H1 (cell line): ENCODE results near the gene RASD2.

Source experiments
- CTCF ChIP-seq, 3 experiments: IDR thresholded peaks; 1 replicate in 2 of 3; 2 replicates in 1 of 3; pipeline versions ENCODE4 v1.5.1 to v1.6.1; 2011; ENCODE audit warnings: low read length in 3 of 3, mild to moderate bottlenecking in 3 of 3, inconsistent platforms in 2 of 3, low read depth in 1 of 3, moderate library complexity in 1 of 3; ENCODE audit not compliant: insufficient read depth in 1 of 3; ENCODE audit errors: control extremely low read depth in 1 of 3
- EP300 ChIP-seq, 2 experiments: IDR thresholded peaks; 1 replicate in 1 of 2; 2 replicates in 1 of 2; pipeline ENCODE4 v1.6.1; 2011 to 2012; ENCODE audit warnings: low read depth in 2 of 2, low read length in 2 of 2, mild to moderate bottlenecking in 2 of 2, borderline replicate concordance in 1 of 2, inconsistent platforms in 1 of 2, moderate library complexity in 1 of 2
- EZH2 ChIP-seq: fragments of 200-600 bp; sonication (generic); IDR thresholded peaks from 2 replicates; pipeline ENCODE4 v1.7.1; 2012; ENCODE audit warnings: low read depth, mild to moderate bottlenecking, moderate library complexity, low read length, inconsistent platforms; ENCODE audit not compliant: severe bottlenecking
- GABPA ChIP-seq: IDR thresholded peaks from 2 replicates; pipeline ENCODE4 v1.6.1; 2011; ENCODE audit warnings: mild to moderate bottlenecking, low read length, moderate library complexity, borderline replicate concordance; ENCODE audit not compliant: insufficient read depth
- JUN ChIP-seq: IDR thresholded peaks from 2 replicates; pipeline ENCODE4 v1.6.1; 2011; ENCODE audit warnings: low read depth, mild to moderate bottlenecking, improper control_type of control experiment, low read length
- KDM1A ChIP-seq: fragments of 200-600, 300-600 bp; sonication (generic); IDR thresholded peaks from 2 replicates; pipeline ENCODE4 v1.7.1; 2016; ENCODE audit warnings: mild to moderate bottlenecking, low read length, borderline replicate concordance
- MAX ChIP-seq: IDR thresholded peaks from 2 replicates; pipeline ENCODE4 v1.6.1; 2012; ENCODE audit warnings: inconsistent platforms
- POLR2A ChIP-seq, 2 experiments: IDR thresholded peaks; 1 replicate in 1 of 2; 2 replicates in 1 of 2; pipeline ENCODE4 v1.6.1; 2011; ENCODE audit warnings: low read depth in 2 of 2, low read length in 2 of 2, mild to moderate bottlenecking in 2 of 2; ENCODE audit errors: control extremely low read depth in 1 of 2
- POLR2AphosphoS5 ChIP-seq: IDR thresholded peaks from 2 replicates; pipeline ENCODE4 v1.6.1; 2011; ENCODE audit warnings: low read depth, low read length
- RAD21 ChIP-seq, 2 experiments: IDR thresholded peaks in 1 of 2; conservative IDR thresholded peaks in 1 of 2; 2 replicates each; pipeline ENCODE4 v1.6.1; 2011; ENCODE audit warnings: low read depth in 2 of 2, low read length in 2 of 2, improper control_type of control experiment in 1 of 2, inconsistent platforms in 1 of 2, mild to moderate bottlenecking in 1 of 2, moderate library complexity in 1 of 2
- SIN3A ChIP-seq, 2 experiments: IDR thresholded peaks in 1 of 2; conservative IDR thresholded peaks in 1 of 2; 2 replicates each; pipeline ENCODE4 v1.6.1; 2011 to 2012; ENCODE audit warnings: low read length in 2 of 2, improper control_type of control experiment in 1 of 2, low read depth in 1 of 2, mild to moderate bottlenecking in 1 of 2
- SUZ12 ChIP-seq: fragments of 200-600 bp; sonication (generic); IDR thresholded peaks from 2 replicates; pipeline ENCODE4 v1.6.1; 2012; ENCODE audit warnings: mild to moderate bottlenecking, inconsistent platforms, low read length, moderate library complexity, mixed read lengths
- TAF1 ChIP-seq: IDR thresholded peaks from 2 replicates; pipeline ENCODE4 v1.6.1; 2011; ENCODE audit warnings: mild to moderate bottlenecking, low read depth, low read length
- TEAD4 ChIP-seq: IDR thresholded peaks from 2 replicates; pipeline ENCODE4 v1.6.1; 2012; ENCODE audit warnings: low read depth, low read length, inconsistent platforms, mixed read lengths

GRCh38 chr22:35524966-35525686 lies 15.5 kb upstream of the RASD2 start:
- TF ChIP-seq TAF1 (no peak), POLR2AphosphoS5 (no peak), EZH2 (no peak), EP300 (IDR thresholded peaks at IDR 0.05; ENCODE audit: borderline replicate concordance in 1 of 2, low read depth in 2 of 2, low read length in 2 of 2) (no peak), CTCF (IDR thresholded peaks at IDR 0.05; ENCODE audit: control extremely low read depth in 1 of 3, insufficient read depth in 1 of 3, low read depth in 1 of 3, low read length in 3 of 3) (no peak), RAD21 (IDR thresholded peaks at IDR 0.05 in 1 of 2, conservative IDR thresholded peaks at IDR 0.05 in 1 of 2; ENCODE audit: low read depth in 2 of 2, low read length in 2 of 2) (no peak), MAX (no peak), SUZ12 (no peak), SIN3A (conservative IDR thresholded peaks at IDR 0.05 in 1 of 2, IDR thresholded peaks at IDR 0.05 in 1 of 2; ENCODE audit: low read depth in 1 of 2, low read length in 2 of 2) (no peak), POLR2A (IDR thresholded peaks at IDR 0.05; ENCODE audit: control extremely low read depth in 1 of 2, low read depth in 2 of 2, low read length in 2 of 2) (no peak), GABPA (no peak), JUN (no peak), KDM1A (no peak), TEAD4 (no peak)
